GM21360 (cell line): ENCODE data around the gene APBB2.

ENCODE experiments used
- ATAC-seq: cut with Tn5 transposase; IDR thresholded peaks from one replicate; pipeline ENCODE4 v1.9.1; 2021; ENCODE audit warnings: mild to moderate bottlenecking, moderate library complexity; ENCODE audit not compliant: unreplicated experiment

APBB2 gene

GRCh38 chr4:40789771-40790170 lies 424.6 kb downstream of the APBB2 start:
- ATAC-seq, result no peak

DNA sequence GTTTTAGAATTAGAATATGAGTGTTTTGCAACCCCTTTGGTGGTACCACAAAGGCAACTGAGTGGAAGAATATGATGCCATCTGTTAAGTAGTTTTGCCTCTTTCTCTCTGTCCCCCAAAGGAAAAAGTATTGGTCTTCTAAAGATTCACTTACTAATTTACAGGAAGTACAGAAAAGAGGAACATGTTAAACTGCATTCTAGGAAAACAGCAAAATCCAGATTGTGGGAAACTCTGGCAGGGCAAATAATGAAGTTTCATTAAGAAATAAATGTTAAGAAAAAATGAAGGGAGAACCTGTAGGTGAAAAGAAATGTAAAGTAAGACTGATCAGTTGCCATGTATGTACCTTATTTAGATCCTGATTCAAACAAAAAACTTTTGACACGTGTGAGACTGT lies 425.3 kb downstream of the APBB2 start:
- ATAC-seq, result no peak

GRCh38 chr4:40788331-40788730 lies 426.0 kb downstream of the APBB2 start:
- ATAC-seq, result no peak

- ATAC-seq, result no peak
Observed at GRCh38 chr4:40785727-40786126, 428.6 kb downstream of the APBB2 start.

- no peak for ATAC-seq
Observed at GRCh38 chr4:40782876-40783275, 431.5 kb downstream of the APBB2 start.

DNA sequence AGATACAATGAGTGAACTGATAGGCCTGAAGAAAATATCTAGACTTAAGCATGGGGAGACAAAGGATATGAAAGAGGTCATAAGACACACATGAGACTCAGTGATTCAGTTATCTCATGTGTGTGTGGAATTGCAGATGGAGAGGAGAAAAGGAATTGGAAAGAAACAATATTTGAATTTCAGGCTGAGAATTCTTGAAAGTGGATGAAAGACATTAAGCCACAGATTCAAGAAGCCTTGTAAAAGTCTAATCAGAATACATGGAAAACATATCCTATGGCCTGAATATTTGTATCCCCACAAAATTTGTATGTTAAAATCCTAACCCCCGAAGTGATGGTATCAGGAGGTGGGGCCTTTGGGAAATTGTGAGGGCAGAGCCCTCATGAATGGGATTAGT lies 436.3 kb downstream of the APBB2 start:
- ATAC-seq, result no peak

GRCh38 chr4:40769266-40769665 lies 445.1 kb downstream of the APBB2 start:
- ATAC-seq, result no peak

GRCh38 chr4:40763228-40763716 lies 451.1 kb downstream of the APBB2 start:
- peak; percentile 99 for ATAC-seq
